BJ (cell line): Measurements from ENCODE around the gene PARL. TPM values are rescaled to one million over a fixed set of nuclear protein-coding genes. Genes with fewer than 3 reads are reported as not detected.

ENCODE experiments used
- CTCF ChIA-PET: fragments of 350-600 bp; formaldehyde crosslinking; extraction: SDS; loops from one replicate; lab custom pipeline; 2021; ENCODE audit warnings: antibody characterized with exemption, inconsistent platforms; lab: Yijun Ruan, JAX
- POLR2A ChIA-PET: fragments of 300-600 bp; sonication (Branson Sonifier 250); formaldehyde crosslinking; extraction: SDS; loops from one replicate; lab custom pipeline; 2021; ENCODE audit warnings: antibody characterized with exemption; lab: Charles Lee
- DNase-seq: peaks from one replicate; pipeline ENCODE4 v3.0.0-alpha.2; 2011; ENCODE audit warnings: low read depth
- H3K27me3 ChIP-seq: 2 replicates; pipeline ENCODE4 v1.6.0; 2011; ENCODE audit warnings: low read length; ENCODE audit not compliant: control insufficient read depth, insufficient read depth
- H3K36me3 ChIP-seq: 2 replicates; pipeline ENCODE4 v1.5.1; 2011; ENCODE audit warnings: low read length; ENCODE audit not compliant: control insufficient read depth, insufficient read depth
- H3K4me3 ChIP-seq: 2 replicates; pipeline ENCODE4 v1.5.1; 2011; ENCODE audit warnings: low read depth, mild to moderate bottlenecking, control low read depth, low read length
- CTCF ChIP-seq: IDR thresholded peaks from 2 replicates; pipeline ENCODE4 v1.5.1; 2011; ENCODE audit warnings: low read depth, mild to moderate bottlenecking, control low read depth, inconsistent platforms, low read length, moderate library complexity; ENCODE audit not compliant: insufficient read depth
- polyA plus RNA-seq: library from polyadenylated mRNA; depleted of rRNA; stranded (reverse); fragments of >200 nt; gene quantifications from 2 replicates; pipeline ENCODE4 v1.2.3, GENCODE V29; 2011

Gene PARL
- polyA plus RNA-seq, 1 experiment = 33.3 TPM

- no peak for DNase-seq
- no peak for TF ChIP-seq CTCF
- H3K36me3 ChIP-seq = peaks cover 4% of the 10 kb centered on the region
- H3K4me3 ChIP-seq = no peak overlapping the region
- ChIA-PET POLR2A (no interaction called here), CTCF (no interaction called here)
- no peaks in the 10 kb centered on the region for H3K27me3 ChIP-seq
Measured at GRCh38 chr3:183924956-183925355, 40.3 kb upstream of the PARL start.

DNA sequence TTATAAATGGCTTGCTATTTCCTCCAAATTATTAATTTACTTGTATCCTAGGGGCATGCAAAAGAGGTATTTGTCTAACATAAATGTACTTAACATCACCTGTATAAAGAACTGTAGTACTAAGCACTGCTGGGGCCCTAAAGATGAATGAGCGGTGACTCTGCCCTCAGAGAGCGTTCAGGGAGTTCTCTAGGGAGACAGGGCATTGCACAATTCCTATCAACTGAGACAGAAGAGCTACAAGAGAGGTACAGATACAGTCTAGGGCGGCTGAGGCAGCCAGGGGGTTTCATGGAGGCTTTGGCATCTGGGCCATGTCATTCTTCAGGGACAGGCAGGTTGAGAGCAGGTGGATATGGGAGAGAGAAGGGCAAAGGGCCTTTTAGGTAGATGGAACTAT is 39.9 kb upstream of the PARL start:
- Histone ChIP-seq H3K36me3 (peaks cover 4% of the 10 kb centered on the region), H3K27me3 (no peaks in the 10 kb centered on the region), H3K4me3 (no peak overlapping the region)
- ChIA-PET POLR2A (no interaction called here), CTCF (no interaction called here)
- DNase-seq = no peak
- no peak for TF ChIP-seq CTCF

- POLR2A ChIA-PET = no interaction called here
- Histone ChIP-seq H3K4me3 (no peak overlapping the region), H3K36me3 (peaks cover 2% of the 10 kb centered on the region; the same call in 1 of the 2 replicates), H3K27me3 (no peaks in the 10 kb centered on the region)
- DNase-seq = no peak
- CTCF ChIA-PET = no interaction called here
- no peak for TF ChIP-seq CTCF
Measured at GRCh38 chr3:183922421-183922820, 37.7 kb upstream of the PARL start.

DNA sequence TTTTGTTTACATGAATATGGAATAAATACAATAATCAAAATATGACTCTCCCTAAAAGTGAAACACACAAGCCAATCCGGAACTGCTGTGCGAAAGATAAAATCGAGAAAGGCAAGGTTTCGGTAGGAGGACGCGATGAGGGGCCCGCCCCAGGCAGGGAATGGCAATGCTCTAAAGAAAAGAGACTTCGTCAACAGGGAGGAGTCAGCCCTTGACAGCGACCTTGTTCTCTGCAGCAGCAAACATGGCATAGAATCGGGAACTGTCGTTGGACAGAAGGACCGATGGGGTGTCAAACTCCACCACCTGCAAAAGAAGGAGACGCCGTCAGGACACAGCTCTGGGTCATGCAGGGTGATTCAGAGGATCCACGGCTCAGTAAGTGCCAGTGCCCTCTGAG is 36.4 kb upstream of the PARL start:
- H3K4me3 ChIP-seq = no peak overlapping the region
- TF ChIP-seq CTCF = no peak
- H3K36me3 ChIP-seq = peaks cover 2% of the 10 kb centered on the region; the same call in 1 of the 2 replicates
- POLR2A ChIA-PET = no interaction called here
- no peaks in the 10 kb centered on the region for H3K27me3 ChIP-seq
- CTCF ChIA-PET = interaction anchor here (0.6 to 1.0 kb wide), 2 partner anchors 328 to 368 kb away, joined by 3 read pairs; partner anchors contain the start of gene EEF1AKMT4
- DNase-seq = no peak

- no peak for TF ChIP-seq CTCF
- POLR2A ChIA-PET = no interaction called here
- H3K4me3 ChIP-seq = no peak overlapping the region
- CTCF ChIA-PET = interaction anchor here (1.0 kb wide), 1 partner anchor 369 kb away, joined by 3 read pairs; no protein-coding TSS in a partner anchor
- no peaks in the 10 kb centered on the region for H3K27me3 ChIP-seq
- no peak for DNase-seq
- H3K36me3 ChIP-seq = peaks cover 2% of the 10 kb centered on the region; the same call in 1 of the 2 replicates
Measured at GRCh38 chr3:183920416-183920815, 35.7 kb upstream of the PARL start.
